ENCODE data around the gene RTBDN. TPM values are rescaled to one million over a fixed set of nuclear protein-coding genes. Genes with fewer than 3 reads are reported as not detected.
A peak's percentile ranks its signal among the peaks of the same experiment; 100 is the strongest.

RTBDN gene
- total RNA-seq, 1 experiment from 2014 or later = 5.6 TPM

- Histone ChIP-seq H3K23me2 (ENCODE audit: insufficient read length, low read depth, low read length, poor library complexity, severe bottlenecking) (peaks cover 37% of the 10 kb centered on the region), H3K79me2 (ENCODE audit: insufficient read depth, low read length) (no peaks in the 10 kb centered on the region), H2BK12ac (ENCODE audit: insufficient read length, low read depth, low read length) (no peak overlapping the region), H3K4ac (ENCODE audit: low read depth, low read length) (no peak overlapping the region), H3K27me3 (ENCODE audit: insufficient read depth, low read length) (no peaks in the 10 kb centered on the region; the same call in 1 of the 2 replicates), H3K4me2 (ENCODE audit: insufficient read depth, insufficient read length, low read length) (peak overlapping the region; percentile 48), H2BK20ac (ENCODE audit: low read depth, low read length, poor library complexity, severe bottlenecking) (no peak overlapping the region), H2AK5ac (ENCODE audit: insufficient read length, low read length) (no peak overlapping the region), H3K27ac (ENCODE audit: insufficient read length, low read depth, low read length) (no peak overlapping the region), H2BK5ac (ENCODE audit: insufficient read length, low read length) (no peak overlapping the region), H3K23ac (ENCODE audit: insufficient read length, low read depth, low read length) (no peak overlapping the region), H4K5ac (ENCODE audit: insufficient read length, low read depth, low read length) (no peak overlapping the region), H2BK15ac (ENCODE audit: low read depth, low read length) (no peak overlapping the region), H3K79me1 (ENCODE audit: insufficient read depth, low read depth, low read length, poor library complexity, severe bottlenecking) (no peaks in the 10 kb centered on the region), H3K4me1 (ENCODE audit: insufficient read depth, low read length) (peaks cover 2% of the 10 kb centered on the region; the same call in 1 of the 2 replicates), H2AFZ (ENCODE audit: low read length) (no peak overlapping the region), H3K14ac (ENCODE audit: insufficient read depth, low read length) (peak overlapping the region; percentile 46; the same call in 1 of the 2 replicates), H3K18ac (ENCODE audit: insufficient read length, low read depth, low read length) (peak overlapping the region; percentile 5), H3K56ac (ENCODE audit: insufficient read length, low read depth, low read length) (no peak overlapping the region), H3K9me3 (ENCODE audit: control insufficient read depth, low read depth, low read length) (no peaks in the 10 kb centered on the region), H4K20me1 (ENCODE audit: control insufficient read depth, insufficient read depth, insufficient read length) (no peaks in the 10 kb centered on the region), H4K91ac (ENCODE audit: insufficient read length, low read depth, low read length) (no peak overlapping the region), H2BK120ac (ENCODE audit: low read depth, low read length, poor library complexity, severe bottlenecking) (no peak overlapping the region), H3T11ph (ENCODE audit: low read length) (no peak overlapping the region), H4K8ac (replicated peaks; ENCODE audit: insufficient read length, low read depth, low read length) (no peak overlapping the region), H3K9ac (ENCODE audit: extremely low read depth, insufficient read length, low read length) (no peak overlapping the region)
- Mint-ChIP-seq H3K9me3 (no peaks in the 10 kb centered on the region), H3K27ac (peak overlapping the region; percentile 80 to 91 (median 83); a peak in 4 of 7 replicates), H3K4me1 (peaks cover 28 to 30% of the 10 kb centered on the region in 2 experiments), H3K27me3 (ENCODE audit: low read depth) (peaks cover 6% of the 10 kb centered on the region), H3K36me3 (ENCODE audit: insufficient read depth in 1 of 3, low read depth in 3 of 3) (no peaks in the 10 kb centered on the region), H3K4me3 (peak overlapping the region; percentile 66 to 84)
- no CpG with 5 or more reads among the region's 46 CpGs for WGBS (ENCODE audit: extremely low coverage, insufficient read length, low lambda C conversion rate)
- TF ChIP-seq CTCF (conservative IDR thresholded peaks at IDR 0.05) = no peak
- no peak for DNase-seq
Measured at GRCh38 chr19:12789098-12789903, 45.1 kb downstream of the RTBDN start.

Measured in H9 (cell line).